ENCODE measurements around the gene OBSCN. TPM values are rescaled to one million over a fixed set of nuclear protein-coding genes. Genes with fewer than 3 reads are reported as not detected.
"Not testable (repeated sequence)": the region's sequence is repeated elsewhere in the genome, so short reads cannot be mapped to it uniquely, and the experiment has no call there.

The OBSCN gene
- total RNA-seq, 1 experiment from 2014 or later = 29.1 TPM

DNA sequence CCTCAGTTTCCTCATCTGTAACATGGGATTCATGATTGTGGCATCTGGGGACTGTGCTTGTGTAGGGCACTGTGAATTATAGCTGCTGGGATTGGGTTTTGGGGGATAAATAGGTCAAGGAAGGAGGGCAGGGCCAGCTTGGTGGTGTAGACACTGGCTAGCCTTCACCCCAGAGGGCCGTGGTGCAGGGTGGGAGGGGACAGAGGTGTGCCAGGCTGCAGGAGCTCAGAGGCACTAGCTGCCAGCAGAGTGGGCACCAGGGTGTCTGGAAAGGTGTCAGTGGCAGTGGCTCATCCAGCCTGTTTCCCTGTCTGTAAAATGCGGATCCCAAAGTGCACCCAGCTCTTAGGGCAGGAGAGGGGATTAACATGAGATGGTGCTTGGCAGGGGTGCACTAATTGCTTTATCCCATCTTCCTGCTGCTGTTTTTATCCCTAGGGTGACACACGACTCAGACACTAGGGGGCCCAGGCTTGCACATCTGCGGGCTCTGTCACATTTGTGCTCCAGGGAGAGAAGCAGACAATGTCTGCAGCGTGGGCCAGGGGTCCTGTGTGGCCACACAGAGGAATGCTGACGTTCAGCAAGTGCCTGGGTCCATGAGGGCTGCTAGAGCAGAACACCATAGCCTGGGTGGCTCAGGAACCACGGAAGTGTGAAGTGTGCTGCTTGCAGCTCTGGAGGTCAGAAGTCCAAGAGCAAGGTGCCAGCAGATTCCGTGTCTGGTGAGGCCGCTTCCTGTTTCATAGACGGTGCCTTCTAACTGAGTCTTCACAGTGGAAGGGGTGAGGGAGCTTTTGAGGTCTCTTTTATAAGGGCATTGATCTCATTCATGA lies 19.3 kb downstream of the OBSCN start:
- H3K27ac ChIP-seq (ENCODE audit: low read length) = no peak overlapping the region
- H3K4me3 ChIP-seq (ENCODE audit: low read length) = no peak overlapping the region
- H3K79me2 ChIP-seq (ENCODE audit: low read length) = no peaks in the 10 kb centered on the region
- no peaks in the 10 kb centered on the region for H3K27me3 ChIP-seq (ENCODE audit: low read length)
- no TSS peak for BruUV-seq (replicated peaks)
- H3K4me1 ChIP-seq (ENCODE audit: insufficient read depth, low read length) = peaks cover 16% of the 10 kb centered on the region
- POLR2A ChIA-PET (ENCODE audit: unreplicated experiment) = no interaction called here
- peaks cover 17% of the 10 kb centered on the region for H3K36me3 ChIP-seq (ENCODE audit: low read depth, low read length)
- no peak overlapping the region for H2AFZ ChIP-seq (ENCODE audit: low read length)
- H4K20me1 ChIP-seq (ENCODE audit: low read length) = no peaks in the 10 kb centered on the region
- no peaks in the 10 kb centered on the region for H3F3A ChIP-seq (ENCODE audit: low read length, unreplicated experiment)
- ATAC-seq (peak; percentile 52; the same call in 1 of the 2 replicates), DNase-seq (peak; percentile 19)
- H3K9me2 ChIP-seq (replicated peaks; ENCODE audit: low read length) = no peaks in the 10 kb centered on the region
- CTCF ChIA-PET = no interaction called here
- H3K4me2 ChIP-seq (ENCODE audit: low read length) = no peak overlapping the region
- TF ChIP-seq EZH2 (IDR thresholded peaks at IDR 0.05; ENCODE audit: low read length, unreplicated experiment) = no peak
- TF ChIP-seq, protein P1, sequence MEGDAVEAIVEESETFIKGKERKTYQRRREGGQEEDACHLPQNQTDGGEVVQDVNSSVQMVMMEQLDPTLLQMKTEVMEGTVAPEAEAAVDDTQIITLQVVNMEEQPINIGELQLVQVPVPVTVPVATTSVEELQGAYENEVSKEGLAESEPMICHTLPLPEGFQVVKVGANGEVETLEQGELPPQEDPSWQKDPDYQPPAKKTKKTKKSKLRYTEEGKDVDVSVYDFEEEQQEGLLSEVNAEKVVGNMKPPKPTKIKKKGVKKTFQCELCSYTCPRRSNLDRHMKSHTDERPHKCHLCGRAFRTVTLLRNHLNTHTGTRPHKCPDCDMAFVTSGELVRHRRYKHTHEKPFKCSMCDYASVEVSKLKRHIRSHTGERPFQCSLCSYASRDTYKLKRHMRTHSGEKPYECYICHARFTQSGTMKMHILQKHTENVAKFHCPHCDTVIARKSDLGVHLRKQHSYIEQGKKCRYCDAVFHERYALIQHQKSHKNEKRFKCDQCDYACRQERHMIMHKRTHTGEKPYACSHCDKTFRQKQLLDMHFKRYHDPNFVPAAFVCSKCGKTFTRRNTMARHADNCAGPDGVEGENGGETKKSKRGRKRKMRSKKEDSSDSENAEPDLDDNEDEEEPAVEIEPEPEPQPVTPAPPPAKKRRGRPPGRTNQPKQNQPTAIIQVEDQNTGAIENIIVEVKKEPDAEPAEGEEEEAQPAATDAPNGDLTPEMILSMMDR (conservative IDR thresholded peaks at IDR 0.05; ENCODE audit: low read depth, low read length) = peak; percentile 56
- no peak overlapping the region for H3K9ac ChIP-seq (ENCODE audit: low read length)
- no peaks in the 10 kb centered on the region for H3K9me3 ChIP-seq (ENCODE audit: low read length)
- intact Hi-C loops (cut with micrococcal nuclease) = no loop called here

DNA sequence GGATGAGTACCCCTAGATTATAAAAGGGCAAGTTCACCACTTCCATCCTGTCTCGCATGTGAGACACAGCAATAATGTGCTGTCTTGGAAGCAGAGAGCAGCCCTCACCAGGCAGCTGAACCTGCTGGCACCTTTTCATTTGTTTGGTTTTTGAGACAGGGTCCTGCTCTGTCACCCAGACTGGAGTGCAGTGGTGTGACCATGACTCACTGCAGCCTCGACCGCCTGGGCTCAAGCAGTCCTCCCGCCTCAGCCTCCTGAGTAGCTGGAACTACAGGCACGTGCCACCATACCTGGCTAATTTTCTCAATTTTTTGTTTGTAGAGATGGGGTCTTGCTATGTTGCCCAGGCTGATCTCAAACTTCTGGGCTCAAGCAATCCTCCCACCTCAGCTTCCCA lies 20.3 kb downstream of the OBSCN start:
- H3K27ac ChIP-seq (ENCODE audit: low read length) = peak overlapping the region; percentile 34
- ATAC-seq; H3K79me2 ChIP-seq (ENCODE audit: low read length); BruUV-seq (replicated peaks); H3F3A ChIP-seq (ENCODE audit: low read length, unreplicated experiment); H3K9me2 ChIP-seq (replicated peaks; ENCODE audit: low read length); H2AFZ ChIP-seq (ENCODE audit: low read length); POLR2A ChIA-PET (ENCODE audit: unreplicated experiment); H3K9me3 ChIP-seq (ENCODE audit: low read length); H3K4me2 ChIP-seq (ENCODE audit: low read length); H3K4me3 ChIP-seq (ENCODE audit: low read length); intact Hi-C loops (cut with micrococcal nuclease); H3K9ac ChIP-seq (ENCODE audit: low read length); DNase-seq; H3K27me3 ChIP-seq (ENCODE audit: low read length); CTCF ChIA-PET; H4K20me1 ChIP-seq (ENCODE audit: low read length): not testable (repeated sequence)
- H3K36me3 ChIP-seq (ENCODE audit: low read depth, low read length) = peaks cover 18% of the 10 kb centered on the region
- H3K4me1 ChIP-seq (ENCODE audit: insufficient read depth, low read length) = peaks cover 16% of the 10 kb centered on the region

DNA sequence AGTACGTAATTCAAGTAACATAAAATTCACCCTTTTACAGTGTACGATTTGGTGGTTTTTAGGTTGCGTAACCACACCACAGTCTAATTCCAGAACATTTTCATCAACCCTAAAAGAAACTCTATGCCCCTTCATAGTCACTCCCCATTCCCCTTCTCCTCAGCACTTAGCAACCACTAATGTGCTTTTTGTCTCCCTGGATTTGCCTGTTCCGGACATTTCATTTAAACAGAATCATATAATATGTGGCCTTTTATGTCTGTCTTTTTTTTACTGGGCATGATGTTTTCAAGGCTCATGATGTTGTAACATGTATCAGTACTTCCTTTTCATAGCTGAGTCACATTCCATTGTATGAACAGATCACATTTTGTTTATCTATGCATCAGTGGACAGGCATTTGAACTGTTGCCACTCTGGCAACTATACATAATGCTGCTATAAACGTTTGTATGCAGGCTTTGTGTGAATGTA lies 20.8 kb downstream of the OBSCN start:
- DNase-seq (peak; percentile 90), ATAC-seq (peak; percentile 93)
- H3K4me2 ChIP-seq (ENCODE audit: low read length) = peak overlapping the region; percentile 11; the same call in 1 of the 2 replicates
- BruUV-seq (replicated peaks) = no TSS peak
- H3K27ac ChIP-seq (ENCODE audit: low read length) = peak overlapping the region; percentile 34
- no peak overlapping the region for H3K4me3 ChIP-seq (ENCODE audit: low read length)
- no peaks in the 10 kb centered on the region for H3K79me2 ChIP-seq (ENCODE audit: low read length)
- TF ChIP-seq EZH2phosphoT487 (IDR thresholded peaks at IDR 0.05; ENCODE audit: borderline replicate concordance, low read length) (no peak), EZH2 (IDR thresholded peaks at IDR 0.05; ENCODE audit: low read length, unreplicated experiment) (no peak)
- TF ChIP-seq, protein P1 (conservative IDR thresholded peaks at IDR 0.05; ENCODE audit: low read depth, low read length) = no peak
- no peaks in the 10 kb centered on the region for H3K9me3 ChIP-seq (ENCODE audit: low read length)
- intact Hi-C loops (cut with micrococcal nuclease) = no loop called here
- no peak overlapping the region for H2AFZ ChIP-seq (ENCODE audit: low read length)
- ChIA-PET POLR2A (ENCODE audit: unreplicated experiment) (no interaction called here), CTCF (no interaction called here)
- H3K9ac ChIP-seq (ENCODE audit: low read length) = no peak overlapping the region
- H3K9me2 ChIP-seq (replicated peaks; ENCODE audit: low read length) = no peaks in the 10 kb centered on the region
- no peaks in the 10 kb centered on the region for H3K27me3 ChIP-seq (ENCODE audit: low read length)
- H3F3A ChIP-seq (ENCODE audit: low read length, unreplicated experiment) = no peaks in the 10 kb centered on the region
- H4K20me1 ChIP-seq (ENCODE audit: low read length) = no peaks in the 10 kb centered on the region
- peaks cover 16% of the 10 kb centered on the region for H3K4me1 ChIP-seq (ENCODE audit: insufficient read depth, low read length)
- H3K36me3 ChIP-seq (ENCODE audit: low read depth, low read length) = peaks cover 17% of the 10 kb centered on the region

All from PC-3 (cell line).